ENCODE measurements around the gene SPATA6L. TPM values are rescaled to one million over a fixed set of nuclear protein-coding genes. Genes with fewer than 3 reads are reported as not detected.
"Not testable (repeated sequence)": the region's sequence is repeated elsewhere in the genome, so short reads cannot be mapped to it uniquely, and the experiment has no call there.

Gene SPATA6L
- total and polyA plus RNA-seq, 4 donors: 1.6 to 6.2 (median 2.2) TPM

DNA sequence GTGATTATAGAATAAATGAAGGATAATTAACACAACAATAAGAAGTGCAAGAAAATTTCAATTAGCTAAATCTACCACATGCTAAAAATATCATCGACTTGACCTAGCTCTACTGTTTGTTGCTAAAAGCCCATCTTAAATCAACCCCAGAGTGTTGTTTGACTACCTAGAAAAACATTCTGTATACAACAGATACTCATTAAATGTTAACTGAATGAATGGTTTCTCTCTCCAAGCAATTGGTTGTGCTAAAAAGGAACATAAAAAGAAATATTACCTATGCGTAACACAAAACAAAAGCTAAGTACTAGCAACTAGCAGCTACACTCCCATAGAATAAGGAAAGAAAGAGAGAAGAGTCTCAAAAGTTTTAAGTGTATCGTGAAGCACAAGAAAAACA, 9.7 kb downstream of the SPATA6L start:
- Histone ChIP-seq H3K4me1 (ENCODE audit: control insufficient read depth in 4 of 4, insufficient read depth in 4 of 4, low read length in 3 of 4) (peaks cover 6 to 13% (median 9%) of the 10 kb centered on the region in 4 donors), H3K27me3 (ENCODE audit: control insufficient read depth in 4 of 4, insufficient read depth in 4 of 4, low read length in 3 of 4) (no peaks in the 10 kb centered on the region), H3K27ac (ENCODE audit: low read depth in 1 of 2, low read length in 2 of 2) (no peak overlapping the region), H3K9me3 (ENCODE audit: control insufficient read depth in 4 of 4, low read length in 3 of 4) (no peaks in the 10 kb centered on the region), H3K4me3 (ENCODE audit: low read depth in 1 of 3, low read length in 3 of 3) (no peak overlapping the region), H3K9ac (ENCODE audit: low read depth in 1 of 2, low read length in 2 of 2) (no peak overlapping the region), H3K36me3 (ENCODE audit: control insufficient read depth in 4 of 4, insufficient read depth in 3 of 4, low read depth in 1 of 4, low read length in 3 of 4) (peaks cover 0 to 3% (median 0%) of the 10 kb centered on the region in 4 donors)
- TF ChIP-seq FOXA1 (IDR thresholded peaks at IDR 0.05) (no peak), NR2F2 (IDR thresholded peaks at IDR 0.05) (no peak), HNF4G (IDR thresholded peaks at IDR 0.05) (no peak)
- TF ChIP-seq, protein P1, sequence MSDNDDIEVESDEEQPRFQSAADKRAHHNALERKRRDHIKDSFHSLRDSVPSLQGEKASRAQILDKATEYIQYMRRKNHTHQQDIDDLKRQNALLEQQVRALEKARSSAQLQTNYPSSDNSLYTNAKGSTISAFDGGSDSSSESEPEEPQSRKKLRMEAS (IDR thresholded peaks at IDR 0.05): no peak
- TF ChIP-seq, protein P2, sequence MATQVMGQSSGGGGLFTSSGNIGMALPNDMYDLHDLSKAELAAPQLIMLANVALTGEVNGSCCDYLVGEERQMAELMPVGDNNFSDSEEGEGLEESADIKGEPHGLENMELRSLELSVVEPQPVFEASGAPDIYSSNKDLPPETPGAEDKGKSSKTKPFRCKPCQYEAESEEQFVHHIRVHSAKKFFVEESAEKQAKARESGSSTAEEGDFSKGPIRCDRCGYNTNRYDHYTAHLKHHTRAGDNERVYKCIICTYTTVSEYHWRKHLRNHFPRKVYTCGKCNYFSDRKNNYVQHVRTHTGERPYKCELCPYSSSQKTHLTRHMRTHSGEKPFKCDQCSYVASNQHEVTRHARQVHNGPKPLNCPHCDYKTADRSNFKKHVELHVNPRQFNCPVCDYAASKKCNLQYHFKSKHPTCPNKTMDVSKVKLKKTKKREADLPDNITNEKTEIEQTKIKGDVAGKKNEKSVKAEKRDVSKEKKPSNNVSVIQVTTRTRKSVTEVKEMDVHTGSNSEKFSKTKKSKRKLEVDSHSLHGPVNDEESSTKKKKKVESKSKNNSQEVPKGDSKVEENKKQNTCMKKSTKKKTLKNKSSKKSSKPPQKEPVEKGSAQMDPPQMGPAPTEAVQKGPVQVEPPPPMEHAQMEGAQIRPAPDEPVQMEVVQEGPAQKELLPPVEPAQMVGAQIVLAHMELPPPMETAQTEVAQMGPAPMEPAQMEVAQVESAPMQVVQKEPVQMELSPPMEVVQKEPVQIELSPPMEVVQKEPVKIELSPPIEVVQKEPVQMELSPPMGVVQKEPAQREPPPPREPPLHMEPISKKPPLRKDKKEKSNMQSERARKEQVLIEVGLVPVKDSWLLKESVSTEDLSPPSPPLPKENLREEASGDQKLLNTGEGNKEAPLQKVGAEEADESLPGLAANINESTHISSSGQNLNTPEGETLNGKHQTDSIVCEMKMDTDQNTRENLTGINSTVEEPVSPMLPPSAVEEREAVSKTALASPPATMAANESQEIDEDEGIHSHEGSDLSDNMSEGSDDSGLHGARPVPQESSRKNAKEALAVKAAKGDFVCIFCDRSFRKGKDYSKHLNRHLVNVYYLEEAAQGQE (IDR thresholded peaks at IDR 0.05): no peak
- DNase-seq (ENCODE audit: low spot score): no peak
- 79% methylated on average over 3 of the region's 3 CpGs for WGBS

DNA sequence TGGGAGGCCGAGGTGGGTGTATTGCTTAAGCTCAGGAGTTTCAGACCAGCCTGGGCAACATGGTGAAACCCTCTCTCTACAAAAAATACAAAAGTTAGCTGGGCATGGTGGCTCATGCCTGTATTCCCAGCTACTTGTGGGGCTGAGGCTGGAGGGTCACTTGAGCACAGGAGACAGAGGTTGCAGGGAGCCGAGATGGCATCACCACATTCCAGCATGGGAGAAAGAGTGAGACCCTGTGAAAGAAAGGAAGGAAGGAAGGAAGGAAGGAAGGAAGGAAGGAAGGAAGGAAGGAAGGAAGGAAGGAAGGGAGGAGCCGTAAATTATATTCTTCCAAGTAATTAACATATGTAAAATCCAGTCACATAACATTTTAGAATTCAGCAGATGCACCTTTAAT, 10.1 kb downstream of the SPATA6L start:
- WGBS: 87% methylated on average over 3 of the region's 3 CpGs
- peaks cover 6 to 12% (median 8%) of the 10 kb centered on the region in 4 donors for H3K4me1 ChIP-seq (ENCODE audit: control insufficient read depth in 4 of 4, insufficient read depth in 4 of 4, low read length in 3 of 4)
- H3K27ac ChIP-seq (ENCODE audit: low read depth in 1 of 2, low read length in 2 of 2); H3K9me3 ChIP-seq (ENCODE audit: control insufficient read depth in 4 of 4, low read length in 3 of 4); H3K9ac ChIP-seq (ENCODE audit: low read depth in 1 of 2, low read length in 2 of 2); H3K27me3 ChIP-seq (ENCODE audit: control insufficient read depth in 4 of 4, insufficient read depth in 4 of 4, low read length in 3 of 4); DNase-seq (ENCODE audit: low spot score); H3K36me3 ChIP-seq (ENCODE audit: control insufficient read depth in 4 of 4, insufficient read depth in 3 of 4, low read depth in 1 of 4, low read length in 3 of 4); H3K4me3 ChIP-seq (ENCODE audit: low read depth in 1 of 3, low read length in 3 of 3): not testable (repeated sequence)

DNA sequence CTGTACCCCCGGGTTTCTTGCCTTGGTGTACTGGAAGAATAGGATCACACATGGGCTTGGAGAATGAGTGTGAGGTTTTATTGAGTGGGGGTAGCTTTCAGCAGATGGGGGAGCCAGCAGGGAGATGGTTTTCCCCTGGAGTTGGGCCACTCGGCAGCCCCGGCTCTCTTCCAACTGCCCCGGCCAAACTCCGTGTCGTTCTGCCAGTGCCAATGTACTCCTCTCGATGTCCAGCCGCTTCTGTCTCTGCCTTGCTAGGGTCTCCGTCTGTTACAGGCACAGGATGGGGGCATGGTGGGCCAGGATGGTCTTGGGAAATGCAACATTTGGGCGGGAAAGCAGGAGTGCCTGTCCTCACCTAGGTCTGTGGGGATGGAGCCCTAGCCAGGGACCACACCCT, 11.7 kb downstream of the SPATA6L start:
- peaks cover 6 to 12% (median 9%) of the 10 kb centered on the region in 4 donors for H3K4me1 ChIP-seq (ENCODE audit: control insufficient read depth in 4 of 4, insufficient read depth in 4 of 4, low read length in 3 of 4)
- H3K27me3 ChIP-seq (ENCODE audit: control insufficient read depth in 4 of 4, insufficient read depth in 4 of 4, low read length in 3 of 4): no peaks in the 10 kb centered on the region
- TF ChIP-seq, protein P3, sequence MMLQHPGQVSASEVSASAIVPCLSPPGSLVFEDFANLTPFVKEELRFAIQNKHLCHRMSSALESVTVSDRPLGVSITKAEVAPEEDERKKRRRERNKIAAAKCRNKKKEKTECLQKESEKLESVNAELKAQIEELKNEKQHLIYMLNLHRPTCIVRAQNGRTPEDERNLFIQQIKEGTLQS (IDR thresholded peaks at IDR 0.05): no peak
- TF ChIP-seq RAD21 (IDR thresholded peaks at IDR 0.05): no peak
- TF ChIP-seq EGR1 (IDR thresholded peaks at IDR 0.05; ENCODE audit: low read depth in 2 of 2): no peak
- TF ChIP-seq, protein P4, sequence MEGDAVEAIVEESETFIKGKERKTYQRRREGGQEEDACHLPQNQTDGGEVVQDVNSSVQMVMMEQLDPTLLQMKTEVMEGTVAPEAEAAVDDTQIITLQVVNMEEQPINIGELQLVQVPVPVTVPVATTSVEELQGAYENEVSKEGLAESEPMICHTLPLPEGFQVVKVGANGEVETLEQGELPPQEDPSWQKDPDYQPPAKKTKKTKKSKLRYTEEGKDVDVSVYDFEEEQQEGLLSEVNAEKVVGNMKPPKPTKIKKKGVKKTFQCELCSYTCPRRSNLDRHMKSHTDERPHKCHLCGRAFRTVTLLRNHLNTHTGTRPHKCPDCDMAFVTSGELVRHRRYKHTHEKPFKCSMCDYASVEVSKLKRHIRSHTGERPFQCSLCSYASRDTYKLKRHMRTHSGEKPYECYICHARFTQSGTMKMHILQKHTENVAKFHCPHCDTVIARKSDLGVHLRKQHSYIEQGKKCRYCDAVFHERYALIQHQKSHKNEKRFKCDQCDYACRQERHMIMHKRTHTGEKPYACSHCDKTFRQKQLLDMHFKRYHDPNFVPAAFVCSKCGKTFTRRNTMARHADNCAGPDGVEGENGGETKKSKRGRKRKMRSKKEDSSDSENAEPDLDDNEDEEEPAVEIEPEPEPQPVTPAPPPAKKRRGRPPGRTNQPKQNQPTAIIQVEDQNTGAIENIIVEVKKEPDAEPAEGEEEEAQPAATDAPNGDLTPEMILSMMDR (IDR thresholded peaks at IDR 0.05; ENCODE audit: low read depth, low read length, missing input control): no peak
- TF ChIP-seq, protein P2 (IDR thresholded peaks at IDR 0.05): no peak
- no peak for TF ChIP-seq NR2F2 (IDR thresholded peaks at IDR 0.05)
- TF ChIP-seq, protein P1 (IDR thresholded peaks at IDR 0.05): no peak
- TF ChIP-seq FOXA1 (IDR thresholded peaks at IDR 0.05): no peak
- TF ChIP-seq HNF4G (IDR thresholded peaks at IDR 0.05): no peak
- TF ChIP-seq HNF4A (conservative IDR thresholded peaks at IDR 0.05): no peak
- TF ChIP-seq, protein P5, sequence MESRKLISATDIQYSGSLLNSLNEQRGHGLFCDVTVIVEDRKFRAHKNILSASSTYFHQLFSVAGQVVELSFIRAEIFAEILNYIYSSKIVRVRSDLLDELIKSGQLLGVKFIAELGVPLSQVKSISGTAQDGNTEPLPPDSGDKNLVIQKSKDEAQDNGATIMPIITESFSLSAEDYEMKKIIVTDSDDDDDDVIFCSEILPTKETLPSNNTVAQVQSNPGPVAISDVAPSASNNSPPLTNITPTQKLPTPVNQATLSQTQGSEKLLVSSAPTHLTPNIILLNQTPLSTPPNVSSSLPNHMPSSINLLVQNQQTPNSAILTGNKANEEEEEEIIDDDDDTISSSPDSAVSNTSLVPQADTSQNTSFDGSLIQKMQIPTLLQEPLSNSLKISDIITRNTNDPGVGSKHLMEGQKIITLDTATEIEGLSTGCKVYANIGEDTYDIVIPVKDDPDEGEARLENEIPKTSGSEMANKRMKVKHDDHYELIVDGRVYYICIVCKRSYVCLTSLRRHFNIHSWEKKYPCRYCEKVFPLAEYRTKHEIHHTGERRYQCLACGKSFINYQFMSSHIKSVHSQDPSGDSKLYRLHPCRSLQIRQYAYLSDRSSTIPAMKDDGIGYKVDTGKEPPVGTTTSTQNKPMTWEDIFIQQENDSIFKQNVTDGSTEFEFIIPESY (IDR thresholded peaks at IDR 0.05): no peak
- TF ChIP-seq GABPA (IDR thresholded peaks at IDR 0.05 in 1 of 2, conservative IDR thresholded peaks at IDR 0.05 in 1 of 2): no peak
- no peak for TF ChIP-seq RXRA (IDR thresholded peaks at IDR 0.05)
- DNase-seq (ENCODE audit: low spot score): no peak
- no peak overlapping the region for H3K27ac ChIP-seq (ENCODE audit: low read depth in 1 of 2, low read length in 2 of 2)
- 80% methylated on average over 10 of the region's 10 CpGs for WGBS
- no peak overlapping the region for H3K9ac ChIP-seq (ENCODE audit: low read depth in 1 of 2, low read length in 2 of 2)
- no peaks in the 10 kb centered on the region for H3K9me3 ChIP-seq (ENCODE audit: control insufficient read depth in 4 of 4, low read length in 3 of 4)
- H3K4me3 ChIP-seq (ENCODE audit: low read depth in 1 of 3, low read length in 3 of 3): no peak overlapping the region
- peaks cover 0 to 3% (median 0%) of the 10 kb centered on the region in 4 donors for H3K36me3 ChIP-seq (ENCODE audit: control insufficient read depth in 4 of 4, insufficient read depth in 3 of 4, low read depth in 1 of 4, low read length in 3 of 4)

Measured in liver (tissue), 9 donors.